ENCODE measurements around the gene NFILZ. TPM values are rescaled to one million over a fixed set of nuclear protein-coding genes. Genes with fewer than 3 reads are reported as not detected.

Gene NFILZ
- total RNA-seq, 4 donors from 2014 or later = not detected

DNA sequence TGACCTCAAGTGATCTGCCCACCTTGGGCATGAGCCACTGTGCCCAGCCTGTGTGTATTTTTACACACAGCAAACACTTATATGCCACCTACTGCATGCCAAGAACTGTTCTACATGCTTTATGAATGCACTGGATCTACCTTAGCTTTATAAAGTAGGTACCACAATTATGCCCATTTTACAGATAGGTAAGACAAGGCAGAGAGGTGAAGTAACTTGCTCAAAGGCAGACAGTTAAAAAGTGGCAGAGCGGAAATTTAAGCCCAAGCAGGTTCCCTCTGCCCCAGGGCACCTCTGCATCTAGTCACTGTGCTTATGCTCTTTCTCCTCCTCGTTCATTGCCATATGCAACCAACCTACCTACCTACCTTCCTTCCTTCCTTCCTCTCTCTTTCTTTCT is 30.4 kb upstream of the NFILZ start:
- H3K27ac ChIP-seq = no peak overlapping the region
- no peak for DNase-seq
- peaks cover 0 to 5% (median 0%) of the 10 kb centered on the region in 3 donors for H3K36me3 ChIP-seq
- H3K27me3 ChIP-seq = no peaks in the 10 kb centered on the region
- H3K9me3 ChIP-seq = peaks cover 0 to 7% (median 0%) of the 10 kb centered on the region in 4 donors
- no peak overlapping the region for H3K4me3 ChIP-seq
- TF ChIP-seq, protein P1, sequence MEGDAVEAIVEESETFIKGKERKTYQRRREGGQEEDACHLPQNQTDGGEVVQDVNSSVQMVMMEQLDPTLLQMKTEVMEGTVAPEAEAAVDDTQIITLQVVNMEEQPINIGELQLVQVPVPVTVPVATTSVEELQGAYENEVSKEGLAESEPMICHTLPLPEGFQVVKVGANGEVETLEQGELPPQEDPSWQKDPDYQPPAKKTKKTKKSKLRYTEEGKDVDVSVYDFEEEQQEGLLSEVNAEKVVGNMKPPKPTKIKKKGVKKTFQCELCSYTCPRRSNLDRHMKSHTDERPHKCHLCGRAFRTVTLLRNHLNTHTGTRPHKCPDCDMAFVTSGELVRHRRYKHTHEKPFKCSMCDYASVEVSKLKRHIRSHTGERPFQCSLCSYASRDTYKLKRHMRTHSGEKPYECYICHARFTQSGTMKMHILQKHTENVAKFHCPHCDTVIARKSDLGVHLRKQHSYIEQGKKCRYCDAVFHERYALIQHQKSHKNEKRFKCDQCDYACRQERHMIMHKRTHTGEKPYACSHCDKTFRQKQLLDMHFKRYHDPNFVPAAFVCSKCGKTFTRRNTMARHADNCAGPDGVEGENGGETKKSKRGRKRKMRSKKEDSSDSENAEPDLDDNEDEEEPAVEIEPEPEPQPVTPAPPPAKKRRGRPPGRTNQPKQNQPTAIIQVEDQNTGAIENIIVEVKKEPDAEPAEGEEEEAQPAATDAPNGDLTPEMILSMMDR (IDR thresholded peaks at IDR 0.05) = no peak
- no peaks in the 10 kb centered on the region for H3K4me1 ChIP-seq

DNA sequence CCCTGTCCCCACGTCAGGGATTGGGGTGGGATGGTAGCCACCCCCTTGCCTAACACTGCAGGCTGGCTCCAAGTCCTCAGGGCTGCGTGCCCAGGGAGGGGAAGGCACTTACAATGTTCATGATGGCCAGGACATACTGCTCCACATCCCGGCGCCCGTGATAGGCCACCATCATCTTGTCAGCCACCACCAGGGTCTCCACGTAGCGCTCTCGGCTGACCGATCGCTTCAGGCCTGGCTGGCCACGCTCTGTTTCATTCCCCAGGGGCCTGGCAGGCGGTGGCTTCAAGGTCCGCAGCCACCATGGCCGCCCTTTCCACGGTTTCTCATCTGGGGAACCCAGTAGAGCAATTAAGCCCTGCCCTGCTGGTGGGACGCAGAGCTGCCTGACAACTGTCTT is 29.6 kb upstream of the NFILZ start:
- Histone ChIP-seq H3K36me3 (peaks cover 0 to 5% (median 0%) of the 10 kb centered on the region in 3 donors), H3K9me3 (peaks cover 0 to 8% (median 0%) of the 10 kb centered on the region in 4 donors), H3K27me3 (no peaks in the 10 kb centered on the region), H3K4me1 (no peaks in the 10 kb centered on the region), H3K27ac (no peak overlapping the region), H3K4me3 (no peak overlapping the region)
- TF ChIP-seq, protein P1 (IDR thresholded peaks at IDR 0.05) = no peak
- no peak for TF ChIP-seq POLR2A (IDR thresholded peaks at IDR 0.05)
- DNase-seq = no peak

DNA sequence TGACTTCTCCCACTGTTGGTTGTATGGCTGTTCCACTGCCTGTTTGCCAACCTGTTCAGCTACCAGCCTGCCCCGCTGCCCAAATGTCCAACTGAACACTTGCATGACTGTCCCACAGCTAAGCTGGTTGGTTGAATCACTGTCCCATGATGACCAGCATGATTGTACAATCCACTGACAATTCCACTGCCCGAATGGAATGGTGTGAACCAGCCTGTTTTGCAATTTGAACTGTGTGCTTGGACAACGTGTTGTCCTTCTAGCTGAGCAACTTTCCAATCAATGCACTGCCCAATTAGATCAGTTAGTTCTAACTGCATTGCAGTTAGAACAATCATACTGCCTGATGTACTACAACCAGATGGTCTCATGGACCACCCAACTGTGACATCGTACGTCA is 28.6 kb upstream of the NFILZ start:
- no peaks in the 10 kb centered on the region for H3K27me3 ChIP-seq
- peaks cover 0 to 8% (median 0%) of the 10 kb centered on the region in 4 donors for H3K9me3 ChIP-seq
- H3K4me1 ChIP-seq = no peaks in the 10 kb centered on the region
- no peak for DNase-seq
- peaks cover 0 to 5% (median 0%) of the 10 kb centered on the region in 3 donors for H3K36me3 ChIP-seq
- H3K4me3 ChIP-seq = no peak overlapping the region
- no peak for TF ChIP-seq POLR2A (IDR thresholded peaks at IDR 0.05)
- TF ChIP-seq, protein P1 (IDR thresholded peaks at IDR 0.05) = no peak
- no peak overlapping the region for H3K27ac ChIP-seq

DNA sequence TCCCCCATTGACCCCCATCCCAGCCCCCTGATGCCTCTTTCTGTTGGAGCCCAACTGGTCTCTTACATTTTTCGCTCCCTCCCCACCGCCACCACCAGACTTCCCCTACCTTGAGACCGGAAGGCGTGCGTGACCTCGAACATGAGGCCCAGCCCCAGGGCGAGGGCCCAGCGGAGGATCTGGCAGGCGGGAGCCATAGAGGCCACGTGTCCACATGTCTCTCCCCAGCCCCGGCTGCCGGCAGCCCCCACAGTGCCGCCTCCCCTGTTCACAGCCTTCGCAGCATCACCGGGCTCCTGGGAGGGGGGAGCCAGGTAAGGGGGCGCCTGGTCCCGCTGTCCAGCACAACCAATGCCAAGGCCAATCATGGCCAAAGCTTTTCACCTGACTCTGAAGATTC is 24.9 kb upstream of the NFILZ start:
- H3K4me1 ChIP-seq = peaks cover 0 to 15% (median 7%) of the 10 kb centered on the region in 4 donors
- DNase-seq = no peak
- peaks cover 0 to 8% (median 0%) of the 10 kb centered on the region in 4 donors for H3K9me3 ChIP-seq
- peaks cover 0 to 5% (median 0%) of the 10 kb centered on the region in 3 donors for H3K36me3 ChIP-seq
- no peak overlapping the region for H3K4me3 ChIP-seq
- no peak for TF ChIP-seq POLR2A (IDR thresholded peaks at IDR 0.05)
- TF ChIP-seq, protein P1 (IDR thresholded peaks at IDR 0.05) = no peak
- no peak overlapping the region for H3K27ac ChIP-seq
- peaks cover 0 to 5% of the 10 kb centered on the region in 2 donors for H3K27me3 ChIP-seq

DNA sequence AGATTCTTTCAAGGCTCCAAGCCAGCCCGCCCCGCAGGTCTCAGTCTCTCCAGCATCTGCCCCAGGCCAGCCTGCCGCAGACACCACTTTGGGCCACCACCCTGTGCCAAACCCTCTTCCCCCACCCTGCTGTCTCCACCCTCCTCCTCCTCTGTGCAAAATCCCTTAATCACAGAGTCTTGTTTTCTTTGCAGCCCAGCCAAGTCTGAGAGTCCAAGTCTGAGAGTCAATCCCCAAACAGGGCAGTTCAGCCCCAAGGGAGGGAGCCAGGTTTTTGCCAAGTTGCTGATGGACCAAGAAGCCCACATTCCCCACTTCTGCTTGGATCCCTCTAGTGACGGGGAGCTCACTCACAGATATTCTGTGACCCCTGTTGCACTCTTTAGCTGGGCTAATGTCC is 23.0 kb upstream of the NFILZ start:
- Histone ChIP-seq H3K9me3 (peaks cover 0 to 8% (median 0%) of the 10 kb centered on the region in 4 donors), H3K36me3 (peaks cover 0 to 5% (median 0%) of the 10 kb centered on the region in 3 donors), H3K4me1 (peaks cover 0 to 18% (median 7%) of the 10 kb centered on the region in 4 donors), H3K27ac (no peak overlapping the region), H3K27me3 (peaks cover 0 to 5% of the 10 kb centered on the region in 2 donors), H3K4me3 (no peak overlapping the region)
- no peak for TF ChIP-seq POLR2A (IDR thresholded peaks at IDR 0.05)
- TF ChIP-seq, protein P1 (IDR thresholded peaks at IDR 0.05) = no peak
- no peak for DNase-seq

DNA sequence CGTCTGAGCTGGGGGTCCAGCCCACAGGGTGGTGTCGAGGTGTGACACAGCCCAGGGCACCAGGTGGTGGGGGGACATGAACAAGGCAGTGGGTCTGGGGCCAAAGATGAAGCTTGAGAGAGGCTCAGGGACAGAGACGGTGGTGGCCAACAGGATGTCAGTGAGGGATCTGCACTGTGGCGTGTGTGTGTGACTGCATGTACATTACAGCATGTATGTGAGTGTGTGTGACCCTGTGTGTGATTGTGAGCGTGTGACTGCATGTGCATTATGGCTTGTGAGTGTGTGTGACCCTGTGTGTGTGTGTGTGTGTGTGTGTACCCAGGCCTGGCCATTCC is 21.5 kb upstream of the NFILZ start:
- Histone ChIP-seq H3K9me3 (peaks cover 0 to 8% (median 0%) of the 10 kb centered on the region in 4 donors), H3K4me1 (peaks cover 0 to 18% (median 7%) of the 10 kb centered on the region in 4 donors), H3K27me3 (peaks cover 0 to 5% of the 10 kb centered on the region in 2 donors), H3K4me3 (peak overlapping the region; percentile 42 to 65 (median 55)), H3K27ac (peak overlapping the region in 3 of 4 donors; percentile 73 to 79 (median 75)), H3K36me3 (peaks cover 0 to 5% (median 0%) of the 10 kb centered on the region in 3 donors)
- DNase-seq = no peak
- TF ChIP-seq POLR2A (IDR thresholded peaks at IDR 0.05) = no peak
- TF ChIP-seq, protein P1 (IDR thresholded peaks at IDR 0.05) = no peak
